SH-SY5Y (cell line): ENCODE data around the gene SOX13.

Experiments used
- GATA2 ChIP-seq: IDR thresholded peaks from 2 replicates; pipeline ENCODE4 v1.6.1; 2011; ENCODE audit warnings: mild to moderate bottlenecking, low read depth, low read length
- GATA3 ChIP-seq: IDR thresholded peaks from 2 replicates; pipeline ENCODE4 v1.6.1; 2011; ENCODE audit warnings: low read depth, mild to moderate bottlenecking, low read length, moderate library complexity

GRCh38 chr1:204102029-204102611 is 29.2 kb downstream of the SOX13 start:
- TF ChIP-seq GATA3 (no peak), GATA2 (no peak)
